HL-60 (cell line): ENCODE measurements around the gene PLRG1.

Experiments used
- DNase-seq, 2 experiments: peaks; one replicate each; pipeline ENCODE4 v3.0.0-alpha.2; 2010 to 2020; ENCODE audit warnings: low read depth in 1 of 2, low spot score in 1 of 2
- H3K27ac ChIP-seq: fragments of 250-450 bp; sonication (Bioruptor Pico); replicated peaks from 2 replicates; pipeline ENCODE4 v1.5.1; 2020; ENCODE audit warnings: mild to moderate bottlenecking, moderate library complexity
- H3K27me3 ChIP-seq: fragments of 250-450 bp; sonication (Bioruptor Pico); 2 replicates; pipeline ENCODE4 v1.5.1; 2021; ENCODE audit warnings: mild to moderate bottlenecking, moderate library complexity; ENCODE audit not compliant: insufficient read depth, poor library complexity, severe bottlenecking
- H3K4me3 ChIP-seq: replicated peaks from 2 replicates; pipeline ENCODE4 v1.5.1; 2011; ENCODE audit warnings: mild to moderate bottlenecking, control low read depth, low read length; ENCODE audit not compliant: insufficient read depth
- GABPA ChIP-seq: IDR thresholded peaks from 2 replicates; pipeline ENCODE4 v1.6.1; 2012; ENCODE audit warnings: low read depth
- POLR2AphosphoS5 ChIP-seq: IDR thresholded peaks from 2 replicates; pipeline ENCODE4 v1.6.1; 2012; ENCODE audit warnings: low read depth
- SPI1 ChIP-seq: IDR thresholded peaks from 2 replicates; pipeline ENCODE4 v1.6.1; 2012; ENCODE audit warnings: low read depth, mild to moderate bottlenecking, borderline replicate concordance
- TF ChIP-seq, protein P1 (sequence below): IDR thresholded peaks from one replicate; pipeline ENCODE4 v1.5.1; 2011; ENCODE audit warnings: low read length, control low read depth, inconsistent platforms; ENCODE audit not compliant: insufficient read depth
- TF ChIP-seq, protein P2 (sequence below): IDR thresholded peaks from 2 replicates; pipeline ENCODE4 v1.6.1; 2012; ENCODE audit warnings: low read depth; ENCODE audit not compliant: insufficient replicate concordance

Gene PLRG1

DNA sequence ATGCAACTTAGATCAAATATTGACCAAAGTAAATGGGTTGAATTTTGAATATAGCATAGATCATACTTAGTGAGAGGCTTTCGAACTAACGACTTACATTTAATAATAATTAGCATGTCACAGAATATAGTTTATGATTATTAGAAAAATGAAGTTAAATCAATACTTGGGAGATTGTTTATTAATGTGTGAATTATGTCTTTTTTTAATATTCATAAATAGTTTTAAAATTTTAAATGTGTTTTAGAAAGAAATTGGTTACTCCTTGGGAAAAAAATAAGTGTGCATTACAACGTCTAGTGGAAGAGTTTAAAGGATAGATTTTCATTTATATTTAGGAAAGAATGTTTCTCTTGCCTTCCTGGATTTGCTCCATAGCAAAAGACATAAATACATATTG lies 33.0 kb upstream of the PLRG1 start:
- no peak for DNase-seq
- Histone ChIP-seq H3K27me3 (no peaks in the 10 kb centered on the region), H3K27ac (no peak overlapping the region), H3K4me3 (no peak overlapping the region)
- TF ChIP-seq SPI1 (no peak), POLR2AphosphoS5 (no peak), GABPA (no peak)
- TF ChIP-seq, protein P1, sequence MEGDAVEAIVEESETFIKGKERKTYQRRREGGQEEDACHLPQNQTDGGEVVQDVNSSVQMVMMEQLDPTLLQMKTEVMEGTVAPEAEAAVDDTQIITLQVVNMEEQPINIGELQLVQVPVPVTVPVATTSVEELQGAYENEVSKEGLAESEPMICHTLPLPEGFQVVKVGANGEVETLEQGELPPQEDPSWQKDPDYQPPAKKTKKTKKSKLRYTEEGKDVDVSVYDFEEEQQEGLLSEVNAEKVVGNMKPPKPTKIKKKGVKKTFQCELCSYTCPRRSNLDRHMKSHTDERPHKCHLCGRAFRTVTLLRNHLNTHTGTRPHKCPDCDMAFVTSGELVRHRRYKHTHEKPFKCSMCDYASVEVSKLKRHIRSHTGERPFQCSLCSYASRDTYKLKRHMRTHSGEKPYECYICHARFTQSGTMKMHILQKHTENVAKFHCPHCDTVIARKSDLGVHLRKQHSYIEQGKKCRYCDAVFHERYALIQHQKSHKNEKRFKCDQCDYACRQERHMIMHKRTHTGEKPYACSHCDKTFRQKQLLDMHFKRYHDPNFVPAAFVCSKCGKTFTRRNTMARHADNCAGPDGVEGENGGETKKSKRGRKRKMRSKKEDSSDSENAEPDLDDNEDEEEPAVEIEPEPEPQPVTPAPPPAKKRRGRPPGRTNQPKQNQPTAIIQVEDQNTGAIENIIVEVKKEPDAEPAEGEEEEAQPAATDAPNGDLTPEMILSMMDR: no peak
- TF ChIP-seq, protein P2, sequence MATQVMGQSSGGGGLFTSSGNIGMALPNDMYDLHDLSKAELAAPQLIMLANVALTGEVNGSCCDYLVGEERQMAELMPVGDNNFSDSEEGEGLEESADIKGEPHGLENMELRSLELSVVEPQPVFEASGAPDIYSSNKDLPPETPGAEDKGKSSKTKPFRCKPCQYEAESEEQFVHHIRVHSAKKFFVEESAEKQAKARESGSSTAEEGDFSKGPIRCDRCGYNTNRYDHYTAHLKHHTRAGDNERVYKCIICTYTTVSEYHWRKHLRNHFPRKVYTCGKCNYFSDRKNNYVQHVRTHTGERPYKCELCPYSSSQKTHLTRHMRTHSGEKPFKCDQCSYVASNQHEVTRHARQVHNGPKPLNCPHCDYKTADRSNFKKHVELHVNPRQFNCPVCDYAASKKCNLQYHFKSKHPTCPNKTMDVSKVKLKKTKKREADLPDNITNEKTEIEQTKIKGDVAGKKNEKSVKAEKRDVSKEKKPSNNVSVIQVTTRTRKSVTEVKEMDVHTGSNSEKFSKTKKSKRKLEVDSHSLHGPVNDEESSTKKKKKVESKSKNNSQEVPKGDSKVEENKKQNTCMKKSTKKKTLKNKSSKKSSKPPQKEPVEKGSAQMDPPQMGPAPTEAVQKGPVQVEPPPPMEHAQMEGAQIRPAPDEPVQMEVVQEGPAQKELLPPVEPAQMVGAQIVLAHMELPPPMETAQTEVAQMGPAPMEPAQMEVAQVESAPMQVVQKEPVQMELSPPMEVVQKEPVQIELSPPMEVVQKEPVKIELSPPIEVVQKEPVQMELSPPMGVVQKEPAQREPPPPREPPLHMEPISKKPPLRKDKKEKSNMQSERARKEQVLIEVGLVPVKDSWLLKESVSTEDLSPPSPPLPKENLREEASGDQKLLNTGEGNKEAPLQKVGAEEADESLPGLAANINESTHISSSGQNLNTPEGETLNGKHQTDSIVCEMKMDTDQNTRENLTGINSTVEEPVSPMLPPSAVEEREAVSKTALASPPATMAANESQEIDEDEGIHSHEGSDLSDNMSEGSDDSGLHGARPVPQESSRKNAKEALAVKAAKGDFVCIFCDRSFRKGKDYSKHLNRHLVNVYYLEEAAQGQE: no peak

DNA sequence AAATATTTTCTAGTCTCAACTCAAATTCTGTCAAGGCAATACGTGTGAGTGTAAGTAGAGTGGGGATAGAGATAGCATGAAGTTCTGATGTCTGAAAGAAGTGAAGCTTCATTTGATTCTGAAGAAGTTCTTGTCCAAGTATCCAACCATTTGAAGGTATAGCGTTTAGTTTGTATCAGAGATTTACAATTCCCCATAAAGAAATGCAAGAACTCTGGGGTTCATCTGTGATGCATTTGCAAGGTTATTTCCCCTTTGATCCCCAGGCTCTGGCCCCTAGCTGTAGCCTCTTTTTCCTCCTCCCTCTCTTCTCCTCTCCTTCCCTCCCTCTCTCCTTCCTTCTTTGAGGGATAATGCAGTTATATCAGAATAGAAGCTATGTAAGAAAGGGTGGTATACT lies 32.5 kb upstream of the PLRG1 start:
- Histone ChIP-seq H3K27ac (no peak overlapping the region), H3K4me3 (no peak overlapping the region), H3K27me3 (no peaks in the 10 kb centered on the region)
- DNase-seq: no peak
- TF ChIP-seq POLR2AphosphoS5: no peak
- no peak for TF ChIP-seq GABPA

DNA sequence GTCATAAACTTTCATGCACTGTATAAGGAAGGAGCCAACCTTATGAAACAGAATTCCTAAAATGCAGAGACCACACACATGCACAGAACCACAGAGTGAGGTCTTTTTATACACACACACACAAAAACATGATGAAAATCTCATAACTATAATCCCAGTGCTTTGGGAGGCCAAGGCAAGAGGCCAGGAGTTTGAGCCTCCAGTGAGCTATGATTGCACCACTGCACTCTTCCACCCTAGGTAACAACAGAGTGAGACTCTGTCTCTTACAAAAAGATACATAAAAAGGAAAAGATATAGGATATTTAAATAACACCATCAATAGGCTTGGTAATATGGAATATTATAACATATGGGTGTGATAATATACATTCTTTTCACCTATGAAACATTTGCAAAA lies 29.7 kb upstream of the PLRG1 start:
- H3K27me3 ChIP-seq: no peaks in the 10 kb centered on the region
- H3K4me3 ChIP-seq: no peak overlapping the region
- no peak overlapping the region for H3K27ac ChIP-seq
- no peak for TF ChIP-seq GABPA
- TF ChIP-seq, protein P1: no peak
- TF ChIP-seq, protein P2: no peak
- no peak for TF ChIP-seq POLR2AphosphoS5
- no peak for TF ChIP-seq SPI1
- DNase-seq: no peak

DNA sequence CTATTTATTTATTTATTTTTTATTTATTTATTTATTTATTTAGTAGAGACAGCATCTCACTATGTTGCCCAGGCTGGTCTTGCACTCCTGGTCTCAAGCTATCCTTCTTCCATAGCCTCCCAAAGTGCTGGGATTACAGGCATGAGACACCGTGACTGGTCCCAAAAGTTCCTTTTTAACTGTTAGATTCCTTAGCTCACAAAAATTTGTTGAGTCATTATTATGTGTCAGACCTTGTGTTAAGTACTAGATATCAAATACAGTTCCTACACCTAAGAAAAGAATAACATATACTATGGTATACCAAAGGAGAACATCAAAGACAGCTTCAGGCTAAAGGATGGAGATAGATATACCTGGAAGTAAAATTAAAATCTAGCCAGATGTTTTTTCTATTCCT lies 28.7 kb upstream of the PLRG1 start:
- TF ChIP-seq, protein P2: no peak
- Histone ChIP-seq H3K27ac (no peak overlapping the region), H3K27me3 (no peaks in the 10 kb centered on the region), H3K4me3 (no peak overlapping the region)
- no peak for DNase-seq
